LoVo (cell line): Measurements from ENCODE around the gene SPDYE2.
"Not testable (repeated sequence)": the region's sequence is repeated elsewhere in the genome, so short reads cannot be mapped to it uniquely, and the experiment has no call there.

Source experiments
- DNase-seq: peaks from one replicate; pipeline ENCODE4 v3.0.0-alpha.2; 2016; ENCODE audit warnings: low spot score

Gene SPDYE2

DNA sequence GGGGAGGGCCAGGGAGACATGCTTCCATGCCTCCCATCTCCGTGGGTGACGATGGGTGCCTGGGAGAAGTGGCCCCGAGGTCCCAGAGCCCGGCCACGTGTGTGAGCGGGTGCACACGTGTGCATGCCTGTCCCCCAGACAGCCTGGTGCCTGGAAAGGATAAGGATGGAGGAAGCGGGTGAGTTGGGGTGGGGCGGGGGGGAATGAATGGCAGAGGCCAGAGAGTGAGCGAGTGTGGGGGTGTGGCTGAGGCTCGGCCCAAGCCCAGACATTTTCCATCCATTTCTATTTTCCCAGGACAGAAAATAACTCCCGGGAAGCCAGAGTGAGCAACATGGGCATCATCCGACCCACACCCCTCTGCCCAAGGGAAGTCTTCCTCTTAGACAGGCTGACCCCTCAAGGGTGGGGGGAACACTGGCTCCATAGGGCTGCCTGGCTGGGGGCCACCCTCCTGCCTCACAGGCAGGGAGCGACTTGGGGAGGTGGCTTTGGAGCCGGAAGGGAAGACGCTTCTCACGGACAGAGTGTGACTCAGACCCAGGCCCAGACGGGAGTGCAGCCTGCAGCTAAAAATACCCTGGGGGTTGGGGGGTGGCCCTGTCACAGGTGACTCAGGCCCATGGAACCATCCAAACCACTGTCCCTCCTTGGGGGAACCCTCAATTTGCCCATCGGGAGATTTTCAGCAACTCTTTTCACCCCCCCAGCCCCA, 53.6 kb downstream of the SPDYE2 start:
- DNase-seq = not testable (repeated sequence)

DNA sequence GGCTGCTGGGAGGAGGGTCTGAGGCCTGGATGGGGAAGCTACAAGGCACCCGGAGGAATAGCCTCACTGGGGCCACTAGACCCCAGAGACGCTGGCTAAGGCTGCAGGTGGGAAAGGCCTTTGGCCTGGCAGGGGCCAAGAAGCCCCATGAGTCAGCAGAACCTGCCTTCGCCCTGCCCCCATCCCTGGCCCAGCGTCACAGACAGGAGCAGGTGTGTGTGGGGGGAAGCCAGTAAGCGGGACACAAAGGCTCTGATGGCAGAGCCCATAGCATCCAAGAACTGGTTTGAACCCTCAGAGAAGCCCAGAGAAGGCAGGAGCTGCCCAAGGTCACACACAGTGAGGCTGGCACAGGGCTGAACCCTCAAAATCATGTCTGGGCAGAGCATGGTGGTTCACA, 55.8 kb downstream of the SPDYE2 start:
- DNase-seq = not testable (repeated sequence)

DNA sequence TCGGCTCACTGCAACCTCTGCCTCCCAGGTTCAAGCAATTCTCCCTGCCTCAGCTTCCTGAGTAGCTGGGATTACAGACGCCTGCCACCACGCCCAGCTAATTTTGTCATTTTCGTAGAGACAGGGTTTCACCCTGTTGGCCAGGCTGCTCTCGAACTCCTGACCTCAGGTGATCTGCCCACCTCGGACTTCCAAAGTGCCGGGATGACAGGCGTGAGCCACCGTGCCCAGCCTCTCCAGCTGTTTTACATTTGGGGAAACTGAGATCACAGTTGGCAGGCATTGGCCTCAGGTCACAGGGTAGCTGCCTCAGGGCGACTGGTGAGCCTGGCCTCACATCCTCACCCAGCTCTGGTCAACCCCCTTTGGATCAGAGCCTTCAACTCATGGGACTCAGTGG, 58.7 kb downstream of the SPDYE2 start:
- not testable (repeated sequence) for DNase-seq

DNA sequence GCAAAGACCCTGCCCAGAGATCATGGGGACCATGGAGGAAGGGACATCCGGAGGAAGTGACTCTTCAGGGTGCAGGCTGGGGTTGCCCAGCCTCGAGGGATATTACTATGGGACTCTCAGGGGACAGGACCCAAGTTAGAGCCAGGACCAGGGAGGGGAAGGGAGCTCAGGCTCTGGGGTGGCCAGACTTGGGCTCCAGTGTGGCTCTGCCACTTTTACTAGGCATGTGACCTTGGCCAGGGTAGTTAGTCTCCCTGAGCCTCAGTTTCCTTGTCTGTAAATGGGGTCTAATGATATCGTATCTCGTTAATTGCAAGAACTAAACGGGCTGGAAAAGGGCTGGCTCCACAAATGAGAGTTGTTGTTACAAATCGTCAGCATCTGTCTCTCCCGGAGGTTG, 59.4 kb downstream of the SPDYE2 start:
- DNase-seq = not testable (repeated sequence)

DNA sequence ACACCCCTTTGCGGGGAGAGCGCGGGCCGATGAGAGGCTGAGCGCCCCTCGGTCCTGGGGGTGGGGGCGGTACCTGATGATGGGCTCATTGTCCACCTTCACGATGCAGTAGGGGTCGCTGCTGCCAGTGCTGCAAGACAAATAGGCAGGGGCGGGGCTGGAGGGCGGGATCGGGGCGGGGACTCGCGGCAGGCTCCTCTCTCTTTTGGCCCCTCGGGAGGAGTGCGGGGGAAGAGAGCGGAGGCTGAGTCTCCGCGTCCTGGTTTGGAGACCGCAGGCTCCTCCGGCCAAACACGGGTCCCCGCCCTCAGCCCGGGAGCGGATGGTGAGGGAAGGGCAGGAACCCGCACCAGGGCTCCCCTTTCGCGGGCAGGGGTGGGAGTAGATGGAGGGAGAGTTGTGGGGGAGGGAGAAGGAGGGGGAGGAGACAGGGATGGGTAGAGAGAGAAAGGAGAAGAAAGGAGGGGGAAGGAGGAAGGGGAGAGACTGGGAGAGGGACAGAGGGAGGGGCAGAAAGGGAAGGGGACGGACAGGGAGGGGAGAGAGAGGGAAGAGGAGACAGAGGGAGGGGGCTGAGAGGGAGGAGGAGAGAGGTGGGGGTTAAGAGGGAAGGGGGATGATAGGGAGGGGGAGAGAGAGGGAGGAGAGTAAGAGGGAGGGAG, 60.1 kb downstream of the SPDYE2 start:
- not testable (repeated sequence) for DNase-seq

DNA sequence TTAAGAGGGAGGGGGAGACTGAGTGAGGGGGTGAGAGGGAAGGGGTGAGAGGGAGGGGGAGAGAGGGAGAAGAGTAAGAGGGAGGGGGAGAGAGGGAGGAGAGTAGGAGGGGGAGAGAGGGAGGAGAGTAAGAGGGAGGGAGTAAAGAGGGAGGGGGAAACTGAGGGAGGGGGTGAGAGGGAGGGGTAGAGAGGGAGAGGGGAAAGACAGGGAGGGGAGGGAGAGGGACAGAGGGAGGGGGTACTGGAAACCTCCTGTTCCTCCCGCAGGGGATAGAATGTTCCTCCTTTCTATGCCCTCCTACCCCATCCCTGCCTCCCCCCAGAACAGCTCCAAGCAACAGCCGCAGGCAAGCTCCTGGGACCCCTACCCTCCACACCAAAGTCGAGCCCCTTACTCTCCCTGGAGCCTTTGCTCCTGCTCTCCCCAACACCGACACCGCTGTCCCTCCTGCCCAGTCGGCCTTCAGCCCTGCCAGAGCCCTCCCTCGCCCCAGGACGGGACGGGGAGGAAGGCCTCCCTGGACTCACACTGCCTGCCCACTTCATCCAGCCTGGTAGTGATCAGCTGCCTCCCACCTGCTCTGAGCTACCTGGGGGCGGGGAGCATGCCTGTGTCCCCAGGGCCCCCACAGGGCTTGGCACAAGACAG, 60.8 kb downstream of the SPDYE2 start:
- DNase-seq = not testable (repeated sequence)
